SK-N-MC (cell line): Measurements from ENCODE around the gene STX11.

Source experiments
- EZH2 ChIP-seq: fragments of 200-600 bp; sonication (generic); IDR thresholded peaks from one replicate; pipeline ENCODE4 v1.6.1; 2017; ENCODE audit warnings: antibody characterized with exemption
- POLR2AphosphoS5 ChIP-seq: IDR thresholded peaks from 2 replicates; pipeline ENCODE4 v1.6.1; 2012; ENCODE audit warnings: mild to moderate bottlenecking, low read depth, low read length, borderline replicate concordance

- TF ChIP-seq EZH2, result no peak
- no peak for TF ChIP-seq POLR2AphosphoS5
These were observed 42.9 kb downstream of the STX11 start for GRCh38 chr6:144193181-144193580.
